ENCODE measurements around the gene PSMG3.
"Not testable (repeated sequence)": the region's sequence is repeated elsewhere in the genome, so short reads cannot be mapped to it uniquely, and the experiment has no call there.

The PSMG3 gene

GRCh38 chr7:1521456-1521855, 48.4 kb downstream of the PSMG3 start:
- no peak overlapping the region for H3K4me3 ChIP-seq (ENCODE audit: low read depth, low read length)
- ChIA-PET POLR2A (no interaction called here), CTCF (interaction anchor here (1.4 kb wide), 1 partner anchor 46 kb away, joined by 3 read pairs; no protein-coding TSS in a partner anchor)
- DNase-seq (ENCODE audit: low read depth, low spot score): no peak
- TF ChIP-seq, protein P1, sequence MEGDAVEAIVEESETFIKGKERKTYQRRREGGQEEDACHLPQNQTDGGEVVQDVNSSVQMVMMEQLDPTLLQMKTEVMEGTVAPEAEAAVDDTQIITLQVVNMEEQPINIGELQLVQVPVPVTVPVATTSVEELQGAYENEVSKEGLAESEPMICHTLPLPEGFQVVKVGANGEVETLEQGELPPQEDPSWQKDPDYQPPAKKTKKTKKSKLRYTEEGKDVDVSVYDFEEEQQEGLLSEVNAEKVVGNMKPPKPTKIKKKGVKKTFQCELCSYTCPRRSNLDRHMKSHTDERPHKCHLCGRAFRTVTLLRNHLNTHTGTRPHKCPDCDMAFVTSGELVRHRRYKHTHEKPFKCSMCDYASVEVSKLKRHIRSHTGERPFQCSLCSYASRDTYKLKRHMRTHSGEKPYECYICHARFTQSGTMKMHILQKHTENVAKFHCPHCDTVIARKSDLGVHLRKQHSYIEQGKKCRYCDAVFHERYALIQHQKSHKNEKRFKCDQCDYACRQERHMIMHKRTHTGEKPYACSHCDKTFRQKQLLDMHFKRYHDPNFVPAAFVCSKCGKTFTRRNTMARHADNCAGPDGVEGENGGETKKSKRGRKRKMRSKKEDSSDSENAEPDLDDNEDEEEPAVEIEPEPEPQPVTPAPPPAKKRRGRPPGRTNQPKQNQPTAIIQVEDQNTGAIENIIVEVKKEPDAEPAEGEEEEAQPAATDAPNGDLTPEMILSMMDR (IDR thresholded peaks at IDR 0.05; ENCODE audit: insufficient read depth, low read length, missing control alignments): no peak

- POLR2A ChIA-PET: no interaction called here
- no peak overlapping the region for H3K4me3 ChIP-seq (ENCODE audit: low read depth, low read length)
- CTCF ChIA-PET: no interaction called here
- DNase-seq (ENCODE audit: low read depth, low spot score): no peak
- TF ChIP-seq, protein P1 (IDR thresholded peaks at IDR 0.05; ENCODE audit: insufficient read depth, low read length, missing control alignments): no peak
Observed at GRCh38 chr7:1520539-1521234, 49.1 kb downstream of the PSMG3 start.

DNA sequence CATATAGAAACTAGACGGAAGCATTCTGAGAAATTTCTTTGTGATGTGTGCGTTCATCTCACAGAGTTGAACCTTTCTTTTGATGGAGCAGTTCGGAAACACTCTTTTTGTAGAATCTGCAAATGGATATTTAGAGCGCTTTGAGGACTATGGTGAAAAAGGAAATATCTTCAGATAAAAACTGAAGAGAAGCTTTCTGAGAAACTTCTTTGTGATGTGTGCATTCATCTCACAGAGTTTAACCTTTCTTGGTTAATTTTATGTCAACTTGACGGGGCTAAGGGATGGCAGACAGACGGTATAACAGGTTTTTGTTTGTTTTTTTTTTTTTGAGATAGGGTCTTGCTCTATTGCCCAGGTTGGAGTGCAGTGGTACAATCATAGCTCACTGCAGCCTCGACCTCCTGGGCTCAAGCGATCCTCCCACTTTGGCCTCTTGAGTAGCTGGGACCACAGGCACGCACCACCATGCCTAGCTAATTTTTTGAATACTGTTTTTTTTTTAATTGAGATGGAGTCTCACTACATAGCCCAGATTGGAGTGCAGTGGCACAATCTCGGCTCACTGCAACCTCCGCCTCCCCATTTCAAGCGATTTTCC, 50.4 kb downstream of the PSMG3 start:
- DNase-seq (ENCODE audit: low read depth, low spot score); H3K4me3 ChIP-seq (ENCODE audit: low read depth, low read length); CTCF ChIA-PET: not testable (repeated sequence)
- POLR2A ChIA-PET: interaction anchor here (0.6 kb wide), 1 partner anchor 11 kb away, joined by 3 read pairs; no protein-coding TSS in a partner anchor
